Right atrium auricular region (tissue), 2 donors: ENCODE measurements around the gene C5orf15. TPM values are rescaled to one million over a fixed set of nuclear protein-coding genes. Genes with fewer than 3 reads are reported as not detected.

Experiments used
- DNase-seq: peaks from one replicate; pipeline ENCODE4 v3.0.0-alpha.2; 2019; ENCODE audit warnings: low spot score
- H3K27ac ChIP-seq, 2 donors: fragments of 200-600 bp; sonication (generic); 1 replicate in 1 of 2; 2 replicates in 1 of 2; pipeline ENCODE4 v1.5.1; 2016 to 2019
- H3K27me3 ChIP-seq, 2 donors: fragments of 200-600 bp; sonication (generic); one replicate each; pipeline versions ENCODE4 v1.5.1 to v1.6.0; 2017 to 2019
- H3K36me3 ChIP-seq: fragments of 200-600 bp; sonication (generic); one replicate; pipeline ENCODE4 v1.5.1; 2016
- H3K4me1 ChIP-seq, 2 donors: fragments of 200-600 bp; sonication (generic); one replicate each; pipeline versions ENCODE4 v1.5.1 to v1.6.0; 2017 to 2019
- H3K4me3 ChIP-seq, 2 donors: fragments of 200-600 bp; sonication (generic); 1 replicate in 1 of 2; 2 replicates in 1 of 2; pipeline ENCODE4 v1.5.1; 2017 to 2019; ENCODE audit warnings: mild to moderate bottlenecking in 1 of 2, moderate library complexity in 1 of 2
- H3K9me3 ChIP-seq, 2 donors: fragments of 200-600 bp; sonication (generic); one replicate each; pipeline ENCODE4 v1.5.1; 2019
- total RNA-seq, 2 donors: library from RNA; depleted of rRNA; stranded (reverse); fragments of >200 nt; gene quantifications; one replicate each; pipeline ENCODE4 v1.1.0, GENCODE V29; 2016
- TF ChIP-seq, protein P1 (sequence below), 2 donors: fragments of 200-600 bp; sonication (generic); IDR thresholded peaks; one replicate each; pipeline ENCODE4 v1.5.1; 2019; ENCODE audit warnings: antibody characterized with exemption in 2 of 2

Gene C5orf15
- total RNA-seq, 2 donors from 2014 or later = 32.6 to 59.8 TPM

DNA sequence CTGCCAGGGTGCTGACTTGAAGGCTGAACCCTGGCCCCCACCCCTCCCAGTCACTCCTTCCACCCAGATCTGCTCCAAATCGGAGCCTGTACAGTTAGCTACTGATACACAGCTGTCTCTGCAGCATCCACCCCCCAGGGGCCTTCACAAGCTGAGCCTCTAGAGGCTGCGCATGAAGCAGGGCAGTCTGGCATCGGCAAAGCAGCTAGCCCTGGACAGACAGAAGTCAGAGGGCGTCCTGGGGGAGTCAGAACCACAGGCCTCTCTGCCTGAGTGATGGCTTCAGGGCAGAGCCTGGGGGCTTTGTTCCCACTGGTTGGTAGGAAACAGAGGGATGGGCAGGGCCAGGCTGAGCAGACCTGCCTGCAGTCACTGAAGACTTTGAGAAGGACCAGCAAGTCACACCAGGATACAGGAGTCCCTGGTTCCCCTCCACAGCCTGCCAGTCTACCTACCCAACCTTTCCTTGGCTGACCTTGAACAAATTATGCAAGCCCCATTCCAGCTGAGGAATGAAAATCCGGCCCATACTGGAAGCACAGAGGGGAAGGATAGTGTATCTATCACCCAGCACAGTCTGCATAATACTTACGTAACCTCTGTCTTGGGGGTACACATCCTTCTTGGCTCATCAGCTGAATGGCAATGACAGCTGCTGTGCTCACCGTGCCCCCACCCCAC, 27.6 kb upstream of the C5orf15 start:
- Histone ChIP-seq H3K27me3 (no peaks in the 10 kb centered on the region), H3K9me3 (no peaks in the 10 kb centered on the region), H3K27ac (peak overlapping the region; percentile 84 to 89), H3K4me1 (peaks cover 0 to 77% of the 10 kb centered on the region in 2 donors), H3K4me3 (no peak overlapping the region), H3K36me3 (peaks cover 13% of the 10 kb centered on the region)
- TF ChIP-seq, protein P1, sequence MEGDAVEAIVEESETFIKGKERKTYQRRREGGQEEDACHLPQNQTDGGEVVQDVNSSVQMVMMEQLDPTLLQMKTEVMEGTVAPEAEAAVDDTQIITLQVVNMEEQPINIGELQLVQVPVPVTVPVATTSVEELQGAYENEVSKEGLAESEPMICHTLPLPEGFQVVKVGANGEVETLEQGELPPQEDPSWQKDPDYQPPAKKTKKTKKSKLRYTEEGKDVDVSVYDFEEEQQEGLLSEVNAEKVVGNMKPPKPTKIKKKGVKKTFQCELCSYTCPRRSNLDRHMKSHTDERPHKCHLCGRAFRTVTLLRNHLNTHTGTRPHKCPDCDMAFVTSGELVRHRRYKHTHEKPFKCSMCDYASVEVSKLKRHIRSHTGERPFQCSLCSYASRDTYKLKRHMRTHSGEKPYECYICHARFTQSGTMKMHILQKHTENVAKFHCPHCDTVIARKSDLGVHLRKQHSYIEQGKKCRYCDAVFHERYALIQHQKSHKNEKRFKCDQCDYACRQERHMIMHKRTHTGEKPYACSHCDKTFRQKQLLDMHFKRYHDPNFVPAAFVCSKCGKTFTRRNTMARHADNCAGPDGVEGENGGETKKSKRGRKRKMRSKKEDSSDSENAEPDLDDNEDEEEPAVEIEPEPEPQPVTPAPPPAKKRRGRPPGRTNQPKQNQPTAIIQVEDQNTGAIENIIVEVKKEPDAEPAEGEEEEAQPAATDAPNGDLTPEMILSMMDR (IDR thresholded peaks at IDR 0.05) = no peak
- DNase-seq = no peak

DNA sequence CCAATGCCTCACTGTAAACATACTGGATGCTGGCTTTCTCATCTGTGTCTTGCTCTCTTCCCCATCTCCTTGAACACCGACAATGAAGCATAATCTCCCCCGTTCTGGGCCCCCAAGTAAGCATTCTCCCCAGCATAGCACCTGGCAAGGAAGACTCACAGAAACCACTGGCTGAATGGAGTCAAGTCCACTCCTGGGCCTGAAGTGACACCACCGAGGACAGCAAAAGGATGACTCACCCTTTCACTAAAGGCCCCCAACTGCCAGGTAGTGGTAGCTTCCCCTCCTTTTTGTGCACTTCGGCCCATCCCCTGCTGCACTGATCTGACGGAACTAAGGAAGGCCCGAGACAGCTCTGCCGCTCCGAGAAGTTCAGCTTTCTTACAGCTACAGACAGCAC, 26.9 kb upstream of the C5orf15 start:
- TF ChIP-seq, protein P1 (IDR thresholded peaks at IDR 0.05) = no peak
- H3K4me1 ChIP-seq = peaks cover 0 to 70% of the 10 kb centered on the region in 2 donors
- peak overlapping the region; percentile 84 to 89 for H3K27ac ChIP-seq

DNA sequence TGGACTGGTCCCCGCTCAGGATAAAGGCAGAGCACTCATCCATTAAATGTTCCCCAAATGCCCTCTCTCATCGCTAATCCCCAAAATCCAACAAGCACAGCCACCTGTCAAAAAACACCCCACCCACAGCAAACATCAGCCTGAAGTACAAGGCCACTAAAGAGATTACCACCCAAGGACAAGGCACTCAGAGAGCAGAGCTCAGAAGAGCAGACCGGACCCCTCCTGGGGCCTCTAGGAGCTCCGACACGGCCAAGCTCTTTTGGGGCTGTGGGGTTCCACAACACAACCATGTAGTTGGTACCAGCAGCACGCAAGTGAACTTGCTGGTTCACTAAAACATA, 26.5 kb upstream of the C5orf15 start:
- DNase-seq = no peak
- H3K4me1 ChIP-seq = peaks cover 0 to 66% of the 10 kb centered on the region in 2 donors
- peaks cover 20% of the 10 kb centered on the region for H3K36me3 ChIP-seq
- no peaks in the 10 kb centered on the region for H3K27me3 ChIP-seq
- H3K4me3 ChIP-seq = peak overlapping the region in 1 of 2 donors; percentile 0
- H3K27ac ChIP-seq = peak overlapping the region; percentile 84 to 89
- TF ChIP-seq, protein P1 (IDR thresholded peaks at IDR 0.05) = no peak
- no peaks in the 10 kb centered on the region for H3K9me3 ChIP-seq

More for the DNA sequence above, 26.9 kb upstream of the C5orf15 start:
- no peak for DNase-seq
- H3K4me3 ChIP-seq = no peak overlapping the region
- H3K36me3 ChIP-seq = peaks cover 17% of the 10 kb centered on the region
- H3K9me3 ChIP-seq = no peaks in the 10 kb centered on the region
- no peaks in the 10 kb centered on the region for H3K27me3 ChIP-seq

DNA sequence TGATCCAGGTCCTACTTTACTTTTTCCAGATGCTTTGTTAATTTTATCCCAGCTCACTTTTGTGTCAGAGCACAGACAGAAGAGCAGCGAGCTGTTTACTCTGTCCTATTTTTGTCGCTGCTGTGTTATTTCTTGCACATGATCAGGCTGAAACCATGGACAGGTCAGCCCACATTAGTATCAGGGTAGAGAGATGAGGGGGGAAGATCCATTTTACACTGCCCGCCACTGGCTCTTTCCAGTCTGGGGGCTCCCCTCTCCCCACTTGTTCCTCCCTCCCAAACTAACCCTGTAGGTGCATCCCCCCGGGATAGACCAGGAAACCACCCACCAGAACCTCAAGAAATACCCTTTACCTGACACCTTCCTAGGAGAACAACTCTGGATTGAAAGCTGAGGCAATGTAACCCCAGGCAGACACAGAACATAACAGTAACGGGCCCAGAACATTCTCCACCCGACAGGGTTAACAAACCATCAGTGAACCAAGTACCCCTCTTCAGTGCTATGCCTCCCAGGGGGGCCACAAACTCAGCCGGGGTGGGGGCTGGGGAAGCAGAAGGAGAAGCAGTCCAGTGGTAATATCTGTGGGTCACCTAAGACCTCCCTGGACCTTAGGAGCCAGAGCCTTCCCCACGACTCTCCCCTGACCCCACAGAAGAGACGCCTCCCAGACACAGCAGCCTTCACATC, 26.0 kb upstream of the C5orf15 start:
- H3K27ac ChIP-seq = peak overlapping the region; percentile 84 to 89
- peaks cover 25% of the 10 kb centered on the region for H3K36me3 ChIP-seq
- TF ChIP-seq, protein P1 (IDR thresholded peaks at IDR 0.05) = no peak

DNA sequence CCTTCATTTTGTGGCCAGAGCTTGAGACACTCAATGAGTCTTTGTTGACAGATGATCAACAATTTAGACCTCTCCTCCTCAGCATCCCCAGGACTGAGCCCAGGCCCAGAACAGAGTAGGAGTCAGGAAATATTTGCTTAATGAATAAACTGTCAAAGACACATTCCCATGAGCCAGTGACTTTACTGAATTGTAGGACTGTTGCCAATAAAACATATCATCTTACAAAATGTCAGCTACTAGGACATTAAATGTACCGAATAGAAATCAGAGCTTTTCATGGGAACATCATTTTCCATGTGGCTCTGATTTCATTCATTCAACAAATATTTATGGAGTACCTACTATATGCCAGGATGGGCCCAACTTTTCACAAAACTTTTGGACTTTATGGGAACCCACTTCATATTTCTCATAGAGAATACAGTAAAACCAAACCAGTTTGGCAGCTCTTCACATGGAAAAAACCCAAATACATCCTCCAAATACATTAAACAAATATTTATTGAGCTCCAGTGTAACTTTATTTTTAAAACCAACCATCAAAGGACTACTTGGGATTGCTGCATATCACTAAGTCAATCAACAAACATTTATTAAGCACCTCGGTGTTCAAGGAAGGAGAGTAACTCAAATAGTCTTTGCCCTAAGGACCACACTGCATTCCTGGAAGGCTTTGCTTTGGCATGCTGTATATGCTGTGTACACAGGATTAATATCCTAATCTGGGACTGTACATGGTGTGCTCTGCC, 24.9 kb upstream of the C5orf15 start:
- Histone ChIP-seq H3K4me1 (peaks cover 0 to 56% of the 10 kb centered on the region in 2 donors), H3K9me3 (no peaks in the 10 kb centered on the region), H3K27ac (peak overlapping the region; percentile 84 to 89), H3K36me3 (peaks cover 36% of the 10 kb centered on the region), H3K4me3 (no peak overlapping the region), H3K27me3 (no peaks in the 10 kb centered on the region)
- no peak for DNase-seq
- TF ChIP-seq, protein P1 (IDR thresholded peaks at IDR 0.05) = no peak

More for the DNA sequence above, 26.0 kb upstream of the C5orf15 start:
- Histone ChIP-seq H3K4me3 (peak overlapping the region in 1 of 2 donors; percentile 0), H3K27me3 (no peaks in the 10 kb centered on the region), H3K9me3 (no peaks in the 10 kb centered on the region), H3K4me1 (peaks cover 0 to 61% of the 10 kb centered on the region in 2 donors)
- DNase-seq = no peak
